Esophagus muscularis mucosa (tissue), 4 donors: ENCODE measurements around the gene STK4.

ENCODE experiments used
- EP300 ChIP-seq: sonication (generic); formaldehyde crosslinking; IDR thresholded peaks from one replicate; pipeline ENCODE4 v1.6.1; 2017; ENCODE audit warnings: antibody characterized with exemption
- POLR2A ChIP-seq: fragments of 450-650 bp; IDR thresholded peaks from one replicate; pipeline ENCODE4 v1.6.1; 2017; ENCODE audit warnings: antibody characterized with exemption, moderate library complexity, mild to moderate bottlenecking, low read depth
- POLR2AphosphoS5 ChIP-seq, 2 donors: sonication (generic); formaldehyde crosslinking; IDR thresholded peaks; one replicate each; pipeline ENCODE4 v1.6.1; 2017; ENCODE audit warnings: antibody characterized with exemption in 2 of 2
- TF ChIP-seq, protein P1 (sequence below), 3 experiments: fragments of 200-600 bp in 2 of 3; fragments of 450-650 bp in 1 of 3; sonication (generic) in 2 of 3; IDR thresholded peaks; one replicate each; pipeline ENCODE4 v1.5.1; 2017 to 2019; ENCODE audit warnings: antibody characterized with exemption in 3 of 3, mild to moderate bottlenecking in 2 of 3, moderate library complexity in 1 of 3

DNA sequence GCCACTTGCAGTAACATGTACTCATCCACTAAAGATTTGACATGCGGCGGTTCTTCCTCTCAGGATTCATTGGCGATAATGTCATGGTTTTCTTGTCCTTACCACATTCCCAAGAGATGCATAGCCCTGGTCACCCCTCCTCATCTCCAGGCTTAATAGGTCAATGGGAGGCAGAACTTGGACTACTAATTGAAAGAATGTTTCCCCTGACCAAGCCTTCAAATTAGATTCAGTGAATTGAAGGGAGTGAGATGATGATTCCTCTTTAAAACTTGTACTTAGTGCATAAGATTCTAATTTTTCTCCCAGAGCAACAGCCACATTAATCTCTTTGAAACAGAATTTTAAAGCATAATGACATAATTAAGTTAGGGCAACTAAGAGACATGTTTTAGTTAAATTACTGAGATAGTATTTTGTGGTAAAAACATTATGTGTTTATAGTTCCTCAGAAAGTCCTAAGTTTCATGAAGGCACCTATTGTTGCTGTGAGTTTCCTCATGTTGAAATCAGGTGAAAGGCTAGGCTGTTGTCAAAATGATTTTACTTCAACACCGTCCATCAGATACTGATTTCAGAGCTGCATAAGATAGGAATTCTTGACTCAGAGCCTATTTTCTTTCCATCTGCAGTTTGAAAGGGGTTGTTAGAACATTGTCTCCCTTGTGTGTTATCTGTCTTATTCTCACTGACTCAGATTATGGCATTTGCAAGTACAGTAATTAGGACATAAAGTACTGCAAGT, 48.5 kb downstream of the STK4 start:
- TF ChIP-seq, protein P1, sequence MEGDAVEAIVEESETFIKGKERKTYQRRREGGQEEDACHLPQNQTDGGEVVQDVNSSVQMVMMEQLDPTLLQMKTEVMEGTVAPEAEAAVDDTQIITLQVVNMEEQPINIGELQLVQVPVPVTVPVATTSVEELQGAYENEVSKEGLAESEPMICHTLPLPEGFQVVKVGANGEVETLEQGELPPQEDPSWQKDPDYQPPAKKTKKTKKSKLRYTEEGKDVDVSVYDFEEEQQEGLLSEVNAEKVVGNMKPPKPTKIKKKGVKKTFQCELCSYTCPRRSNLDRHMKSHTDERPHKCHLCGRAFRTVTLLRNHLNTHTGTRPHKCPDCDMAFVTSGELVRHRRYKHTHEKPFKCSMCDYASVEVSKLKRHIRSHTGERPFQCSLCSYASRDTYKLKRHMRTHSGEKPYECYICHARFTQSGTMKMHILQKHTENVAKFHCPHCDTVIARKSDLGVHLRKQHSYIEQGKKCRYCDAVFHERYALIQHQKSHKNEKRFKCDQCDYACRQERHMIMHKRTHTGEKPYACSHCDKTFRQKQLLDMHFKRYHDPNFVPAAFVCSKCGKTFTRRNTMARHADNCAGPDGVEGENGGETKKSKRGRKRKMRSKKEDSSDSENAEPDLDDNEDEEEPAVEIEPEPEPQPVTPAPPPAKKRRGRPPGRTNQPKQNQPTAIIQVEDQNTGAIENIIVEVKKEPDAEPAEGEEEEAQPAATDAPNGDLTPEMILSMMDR (IDR thresholded peaks at IDR 0.05) = no peak
- TF ChIP-seq POLR2A (no peak), POLR2AphosphoS5 (IDR thresholded peaks at IDR 0.05) (no peak), EP300 (no peak)
